Fibroblast of lung (primary cell): ENCODE measurements around the gene CTDSP2. TPM values are rescaled to one million over a fixed set of nuclear protein-coding genes. Genes with fewer than 3 reads are reported as not detected.

Experiments
- DNase-seq, 2 donors: peaks; one replicate each; pipeline versions ENCODE4 v3.0.0 to v3.0.0-alpha.2; 2010; ENCODE audit warnings: low read depth in 2 of 2
- H2AFZ ChIP-seq: 2 replicates; pipeline ENCODE4 v1.5.1; 2012; ENCODE audit warnings: low read length, control low read depth, inconsistent platforms
- H3K27ac ChIP-seq: 2 replicates; pipeline ENCODE4 v1.5.1; 2011; ENCODE audit warnings: low read length, control low read depth; ENCODE audit not compliant: insufficient read depth
- H3K27me3 ChIP-seq: 2 replicates; pipeline ENCODE4 v1.5.1; 2011; ENCODE audit warnings: mild to moderate bottlenecking, low read length; ENCODE audit not compliant: control insufficient read depth, insufficient read depth
- H3K36me3 ChIP-seq: 2 replicates; pipeline ENCODE4 v1.5.1; 2011; ENCODE audit warnings: low read length; ENCODE audit not compliant: control insufficient read depth, insufficient read depth
- H3K4me1 ChIP-seq: 2 replicates; pipeline ENCODE4 v1.5.1; 2011; ENCODE audit warnings: low read length; ENCODE audit not compliant: control insufficient read depth, insufficient read depth; ENCODE audit errors: extremely low read depth
- H3K4me2 ChIP-seq: 2 replicates; pipeline ENCODE4 v1.5.1; 2011; ENCODE audit warnings: low read length, control low read depth; ENCODE audit not compliant: insufficient read depth; ENCODE audit errors: extremely low read depth
- H3K4me3 ChIP-seq, 4 experiments: fragments of 200-600 bp in 1 of 4; sonication (generic) in 1 of 4; replicated peaks in 1 of 4; 2 replicates each; pipeline ENCODE4 v1.5.1; 2011 to 2016; ENCODE audit warnings: low read length in 4 of 4, low read depth in 3 of 4, mild to moderate bottlenecking in 3 of 4, control low read depth in 2 of 4, inconsistent platforms in 1 of 4, mixed read lengths in 1 of 4; ENCODE audit not compliant: insufficient read depth in 1 of 4; ENCODE audit errors: control extremely low read depth in 1 of 4
- H3K79me2 ChIP-seq: 2 replicates; pipeline ENCODE4 v1.5.1; 2012; ENCODE audit warnings: mild to moderate bottlenecking, low read length, inconsistent platforms; ENCODE audit not compliant: control insufficient read depth, insufficient read depth
- H3K9ac ChIP-seq: 2 replicates; pipeline ENCODE4 v1.5.1; 2011; ENCODE audit warnings: mild to moderate bottlenecking, low read length, control low read depth; ENCODE audit not compliant: insufficient read depth
- H3K9me3 ChIP-seq: 2 replicates; pipeline ENCODE4 v1.5.1; 2012; ENCODE audit warnings: low read depth, low read length; ENCODE audit not compliant: control insufficient read depth, insufficient read depth
- H4K20me1 ChIP-seq: 2 replicates; pipeline ENCODE4 v1.5.1; 2011; ENCODE audit warnings: low read length; ENCODE audit not compliant: control insufficient read depth, insufficient read depth; ENCODE audit errors: extremely low read depth
- EZH2 ChIP-seq: IDR thresholded peaks from 2 replicates; pipeline ENCODE4 v1.5.1; 2012; ENCODE audit warnings: low read length, control low read depth, mild to moderate bottlenecking; ENCODE audit errors: missing control alignments
- polyA plus RNA-seq, 2 donors: library from polyadenylated mRNA; depleted of rRNA in 1 of 2; stranded (reverse) in 1 of 2; unstranded in 1 of 2; fragments of >200 nt; gene quantifications; 2 replicates each; pipeline ENCODE4 v1.2.1, GENCODE V29; 2011 to 2012; ENCODE audit warnings: missing spikeins in 1 of 2
- total RNA-seq: library from RNA; depleted of rRNA; stranded (reverse); fragments of >200 nt; gene quantifications from 2 replicates; pipeline ENCODE4 v1.2.1, GENCODE V29; 2014
- TF ChIP-seq, protein P1 (sequence below), 2 donors: IDR thresholded peaks in 1 of 2; conservative IDR thresholded peaks in 1 of 2; 1 replicate in 1 of 2; 2 replicates in 1 of 2; pipeline ENCODE4 v1.5.1; 2011 to 2012; ENCODE audit warnings: low read length in 2 of 2, control low read depth in 1 of 2, inconsistent platforms in 1 of 2, low read depth in 1 of 2, mild to moderate bottlenecking in 1 of 2

Gene CTDSP2
- total and polyA plus RNA-seq, 2 donors (not counting 1 experiment from before 2014, with no cell fraction given) = 92.0 to 208 TPM

DNA sequence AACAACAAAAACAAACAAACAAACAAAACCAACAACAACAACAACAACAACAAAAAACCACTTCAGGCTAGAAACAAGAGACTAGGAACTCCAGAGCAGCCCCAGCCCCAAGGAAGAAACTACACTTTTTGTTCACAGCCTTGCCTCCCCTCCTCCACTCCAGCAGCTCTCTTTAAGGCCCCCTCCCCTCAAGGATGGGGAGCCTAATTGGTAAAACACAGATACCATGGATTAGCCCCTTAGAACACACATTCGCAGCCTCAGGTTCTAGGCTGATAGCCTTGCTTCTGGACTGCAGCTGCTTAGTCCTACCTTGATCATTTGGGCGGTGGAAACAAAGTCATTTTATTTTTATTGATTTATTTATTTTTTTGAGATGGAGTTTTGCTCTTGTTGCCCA lies 16.1 kb downstream of the CTDSP2 start:
- no peak overlapping the region for H3K4me2 ChIP-seq
- H3K4me3 ChIP-seq = no peak overlapping the region
- H2AFZ ChIP-seq = no peak overlapping the region
- H3K36me3 ChIP-seq = peaks cover 28% of the 10 kb centered on the region
- no peaks in the 10 kb centered on the region for H3K27me3 ChIP-seq
- TF ChIP-seq, protein P1, sequence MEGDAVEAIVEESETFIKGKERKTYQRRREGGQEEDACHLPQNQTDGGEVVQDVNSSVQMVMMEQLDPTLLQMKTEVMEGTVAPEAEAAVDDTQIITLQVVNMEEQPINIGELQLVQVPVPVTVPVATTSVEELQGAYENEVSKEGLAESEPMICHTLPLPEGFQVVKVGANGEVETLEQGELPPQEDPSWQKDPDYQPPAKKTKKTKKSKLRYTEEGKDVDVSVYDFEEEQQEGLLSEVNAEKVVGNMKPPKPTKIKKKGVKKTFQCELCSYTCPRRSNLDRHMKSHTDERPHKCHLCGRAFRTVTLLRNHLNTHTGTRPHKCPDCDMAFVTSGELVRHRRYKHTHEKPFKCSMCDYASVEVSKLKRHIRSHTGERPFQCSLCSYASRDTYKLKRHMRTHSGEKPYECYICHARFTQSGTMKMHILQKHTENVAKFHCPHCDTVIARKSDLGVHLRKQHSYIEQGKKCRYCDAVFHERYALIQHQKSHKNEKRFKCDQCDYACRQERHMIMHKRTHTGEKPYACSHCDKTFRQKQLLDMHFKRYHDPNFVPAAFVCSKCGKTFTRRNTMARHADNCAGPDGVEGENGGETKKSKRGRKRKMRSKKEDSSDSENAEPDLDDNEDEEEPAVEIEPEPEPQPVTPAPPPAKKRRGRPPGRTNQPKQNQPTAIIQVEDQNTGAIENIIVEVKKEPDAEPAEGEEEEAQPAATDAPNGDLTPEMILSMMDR (conservative IDR thresholded peaks at IDR 0.05 in 1 of 2, IDR thresholded peaks at IDR 0.05 in 1 of 2; ENCODE audit: low read depth in 1 of 2, low read length in 2 of 2) = no peak
- no peak for TF ChIP-seq EZH2
- H3K9ac ChIP-seq = no peak overlapping the region
- H3K4me1 ChIP-seq = peaks cover 30% of the 10 kb centered on the region
- DNase-seq = no peak
- peaks cover 85% of the 10 kb centered on the region for H3K79me2 ChIP-seq
- no peak overlapping the region for H3K27ac ChIP-seq
- peaks cover 3% of the 10 kb centered on the region for H4K20me1 ChIP-seq
- no peaks in the 10 kb centered on the region for H3K9me3 ChIP-seq

GRCh38 chr12:57829025-57829777 lies 17.3 kb downstream of the CTDSP2 start:
- peaks cover 24% of the 10 kb centered on the region for H3K4me1 ChIP-seq
- peaks cover 80% of the 10 kb centered on the region for H3K79me2 ChIP-seq
- peaks cover 36% of the 10 kb centered on the region for H3K36me3 ChIP-seq

DNA sequence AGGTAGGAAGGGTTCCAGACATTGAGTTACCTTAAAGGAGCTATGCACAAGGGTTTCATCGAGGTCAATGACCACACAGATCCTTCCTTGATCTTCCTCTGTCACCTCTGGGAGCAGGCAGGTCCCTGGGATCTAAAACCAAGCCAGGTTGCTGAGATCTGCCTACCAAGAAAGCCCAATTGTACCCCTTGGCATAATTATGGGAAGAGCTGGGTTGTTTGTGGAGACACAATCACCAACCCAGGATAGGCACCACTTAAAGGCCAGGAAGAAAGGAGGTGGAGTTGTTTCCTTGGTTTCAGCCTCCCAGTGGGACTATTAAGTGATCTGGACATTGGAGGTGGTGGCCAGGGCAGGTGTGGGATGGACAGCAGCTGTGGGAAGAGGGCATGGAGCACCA lies 19.6 kb downstream of the CTDSP2 start:
- peaks cover 48% of the 10 kb centered on the region for H3K36me3 ChIP-seq
- H3K27ac ChIP-seq = no peak overlapping the region
- DNase-seq = no peak
- H3K4me2 ChIP-seq = no peak overlapping the region
- H4K20me1 ChIP-seq = peaks cover 3% of the 10 kb centered on the region
- no peaks in the 10 kb centered on the region for H3K9me3 ChIP-seq
- no peak overlapping the region for H3K9ac ChIP-seq
- no peaks in the 10 kb centered on the region for H3K27me3 ChIP-seq
- H3K79me2 ChIP-seq = peaks cover 59% of the 10 kb centered on the region
- H2AFZ ChIP-seq = no peak overlapping the region
- TF ChIP-seq, protein P1 (conservative IDR thresholded peaks at IDR 0.05 in 1 of 2, IDR thresholded peaks at IDR 0.05 in 1 of 2; ENCODE audit: low read depth in 1 of 2, low read length in 2 of 2) = no peak
- no peak for TF ChIP-seq EZH2
- no peak overlapping the region for H3K4me3 ChIP-seq
- H3K4me1 ChIP-seq = peaks cover 9% of the 10 kb centered on the region

More at GRCh38 chr12:57829025-57829777, 17.3 kb downstream of the CTDSP2 start:
- Histone ChIP-seq H3K27ac (no peak overlapping the region), H3K9me3 (no peaks in the 10 kb centered on the region), H3K9ac (no peak overlapping the region), H3K27me3 (no peaks in the 10 kb centered on the region), H3K4me3 (no peak overlapping the region), H4K20me1 (peaks cover 3% of the 10 kb centered on the region), H3K4me2 (no peak overlapping the region), H2AFZ (no peak overlapping the region)
- TF ChIP-seq, protein P1 (conservative IDR thresholded peaks at IDR 0.05 in 1 of 2, IDR thresholded peaks at IDR 0.05 in 1 of 2; ENCODE audit: low read depth in 1 of 2, low read length in 2 of 2) = no peak
- no peak for TF ChIP-seq EZH2
- DNase-seq = no peak
